GM19239 (cell line): Measurements from ENCODE around the gene OR2A42.
"Not testable (repeated sequence)": the region's sequence is repeated elsewhere in the genome, so short reads cannot be mapped to it uniquely, and the experiment has no call there.

Source experiments
- DNase-seq: peaks from one replicate; pipeline ENCODE4 v3.0.0; 2011; ENCODE audit warnings: low spot score; ENCODE audit not compliant: insufficient read length
- FAIRE-seq: peaks from 2 replicates; lab custom pipeline; 2011; peaks lifted over from hg19 to GRCh38; lab: Jason Lieb, UNC

Gene OR2A42, protein sequence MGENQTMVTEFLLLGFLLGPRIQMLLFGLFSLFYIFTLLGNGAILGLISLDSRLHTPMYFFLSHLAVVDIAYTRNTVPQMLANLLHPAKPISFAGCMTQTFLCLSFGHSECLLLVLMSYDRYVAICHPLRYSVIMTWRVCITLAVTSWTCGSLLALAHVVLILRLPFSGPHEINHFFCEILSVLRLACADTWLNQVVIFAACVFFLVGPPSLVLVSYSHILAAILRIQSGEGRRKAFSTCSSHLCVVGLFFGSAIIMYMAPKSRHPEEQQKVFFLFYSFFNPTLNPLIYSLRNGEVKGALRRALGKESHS

DNA sequence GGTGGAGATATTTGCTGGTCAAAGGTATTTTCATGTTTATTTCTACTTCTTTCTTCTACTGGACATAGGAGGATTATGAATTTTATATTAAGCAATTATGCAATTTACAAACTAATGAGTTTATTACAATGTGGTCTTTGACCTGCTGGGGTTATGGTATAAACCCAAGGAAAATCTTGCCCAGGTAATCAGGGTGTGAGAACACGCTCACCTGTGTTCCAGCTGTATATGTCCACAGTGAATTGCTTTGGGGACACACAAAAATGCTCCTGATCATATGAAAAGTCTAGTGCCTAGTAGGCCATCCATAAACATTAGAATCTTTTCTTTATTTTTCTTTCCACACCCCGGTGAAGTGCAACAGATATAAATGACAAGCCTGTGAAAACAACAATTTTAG is at the start of gene OR2A42:
TSS of gene OR2A42 (minus strand) at position 241 of the 400 bp plus-strand sequence. CDS start 6,762 bp downstream, outside the sequence.
- not testable (repeated sequence) for FAIRE-seq

DNA sequence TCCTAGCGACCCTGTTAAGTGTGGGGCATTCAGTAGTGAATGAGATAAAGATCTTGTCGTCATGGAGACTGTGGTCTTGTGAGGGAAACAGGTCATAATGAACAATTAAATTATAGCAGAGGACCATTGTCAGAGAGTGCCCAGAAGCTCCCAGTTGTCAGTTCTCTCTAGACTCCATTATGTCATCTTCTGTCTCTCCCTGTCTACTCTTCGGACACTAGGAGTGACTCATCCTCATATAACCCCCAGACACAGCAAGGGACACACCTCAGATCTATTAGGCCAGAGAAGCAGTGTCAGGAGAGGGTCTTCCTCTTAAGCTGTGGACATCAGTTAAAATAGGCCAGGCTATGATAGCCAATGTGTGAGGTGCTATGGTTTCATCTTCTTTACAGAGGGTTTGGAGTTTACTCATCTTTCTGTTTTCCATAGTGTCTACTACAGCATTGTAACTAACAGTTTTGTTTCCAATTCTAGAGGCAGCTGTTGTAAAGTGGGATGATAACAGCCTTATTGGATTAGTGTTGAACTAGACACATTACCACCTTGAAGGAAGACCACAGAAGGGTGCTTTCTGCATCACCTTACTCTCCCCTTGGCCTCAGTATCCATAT is 47.9 kb upstream of the OR2A42 start:
- DNase-seq, FAIRE-seq: not testable (repeated sequence)

More for the DNA sequence above, at the start of gene OR2A42:
- not testable (repeated sequence) for DNase-seq

- DNase-seq, FAIRE-seq: not testable (repeated sequence)
These were observed 44.3 kb upstream of the OR2A42 start for GRCh38 chr7:144283716-144284115.

GRCh38 chr7:144282490-144282889 is 43.1 kb upstream of the OR2A42 start:
- DNase-seq, FAIRE-seq: not testable (repeated sequence)

- not testable (repeated sequence) for FAIRE-seq, DNase-seq
These were observed 42.6 kb upstream of the OR2A42 start for GRCh38 chr7:144281981-144282380.

- DNase-seq, result not testable (repeated sequence)
- peak; percentile 68 for FAIRE-seq
These were observed 40.6 kb upstream of the OR2A42 start for GRCh38 chr7:144280010-144280409.

GRCh38 chr7:144275281-144275680 is 35.9 kb upstream of the OR2A42 start:
- DNase-seq, FAIRE-seq: not testable (repeated sequence)

- DNase-seq, FAIRE-seq: not testable (repeated sequence)
These were observed 29.8 kb upstream of the OR2A42 start, which contains the start of gene CTAGE8 for GRCh38 chr7:144269188-144269587. Gene CTAGE8, minus strand, starts transcription at chr7:144269288. Its CDS starts 38 bp downstream, at chr7:144269250.

DNA sequence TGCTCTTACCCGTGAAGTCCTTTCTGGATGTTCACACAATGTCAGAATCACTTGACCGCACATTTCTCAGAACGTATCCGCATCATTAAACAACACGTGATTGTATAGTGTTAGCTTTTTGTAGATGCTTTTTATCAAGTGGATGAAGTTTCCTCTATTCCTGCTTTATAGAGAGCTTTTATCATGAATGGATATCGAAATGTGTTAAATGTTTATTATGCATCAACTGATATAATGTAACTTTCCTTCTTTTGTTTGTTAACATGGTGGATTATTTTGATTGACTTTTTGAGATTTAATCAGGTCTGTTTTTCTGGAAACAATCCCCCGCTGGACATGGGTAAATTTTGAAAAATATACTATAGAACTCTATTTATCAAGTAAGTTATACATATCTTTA is 25.3 kb upstream of the OR2A42 start, which contains the start of gene OR2A7:
TSS of gene OR2A7 (minus strand) at position 101 of the 400 bp plus-strand sequence. CDS start 5,164 bp downstream, outside the sequence.
- FAIRE-seq, DNase-seq: not testable (repeated sequence)

- not testable (repeated sequence) for FAIRE-seq, DNase-seq
These were observed 22.7 kb upstream of the OR2A42 start for GRCh38 chr7:144262128-144262527.

DNA sequence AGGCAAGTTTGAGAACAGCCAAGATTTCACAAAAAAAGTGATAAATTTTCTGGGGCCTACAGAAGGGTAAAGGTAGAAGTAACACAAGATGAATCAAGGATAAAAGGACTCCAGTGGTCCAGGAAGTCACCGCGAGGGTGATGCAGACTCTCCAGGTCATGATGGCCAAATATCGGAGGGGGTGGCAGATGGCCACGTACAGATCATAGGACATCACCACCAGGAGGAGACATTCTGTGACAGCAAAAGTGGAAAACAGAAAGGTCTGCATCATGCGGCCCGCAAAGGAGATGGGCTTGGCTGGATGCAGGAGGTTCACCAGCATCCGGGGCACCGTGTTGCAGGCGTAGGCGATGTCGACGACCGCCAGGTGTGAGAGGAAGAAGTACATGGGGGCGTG is 19.7 kb upstream of the OR2A42 start:
- not testable (repeated sequence) for DNase-seq, FAIRE-seq

DNA sequence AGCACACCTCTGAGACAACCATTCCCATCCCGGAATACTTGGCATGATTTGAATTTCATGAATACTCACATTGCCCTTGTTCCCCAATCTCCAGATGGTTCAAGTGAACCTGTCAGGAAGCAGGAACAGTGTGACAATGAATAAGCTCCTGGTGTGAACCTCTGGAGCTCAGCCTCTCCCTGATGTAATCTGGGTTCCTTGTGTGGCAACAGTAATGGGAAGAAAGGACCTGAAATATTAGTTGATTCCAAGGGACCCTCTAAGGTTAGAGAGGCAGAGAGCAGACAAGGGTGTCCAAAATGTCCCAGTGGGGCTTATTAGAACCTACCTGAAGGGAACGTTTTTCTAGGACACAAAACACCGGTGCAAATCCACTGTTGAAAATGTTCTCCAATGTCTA is 16.7 kb upstream of the OR2A42 start:
- FAIRE-seq, result no peak
- no peak for DNase-seq

DNA sequence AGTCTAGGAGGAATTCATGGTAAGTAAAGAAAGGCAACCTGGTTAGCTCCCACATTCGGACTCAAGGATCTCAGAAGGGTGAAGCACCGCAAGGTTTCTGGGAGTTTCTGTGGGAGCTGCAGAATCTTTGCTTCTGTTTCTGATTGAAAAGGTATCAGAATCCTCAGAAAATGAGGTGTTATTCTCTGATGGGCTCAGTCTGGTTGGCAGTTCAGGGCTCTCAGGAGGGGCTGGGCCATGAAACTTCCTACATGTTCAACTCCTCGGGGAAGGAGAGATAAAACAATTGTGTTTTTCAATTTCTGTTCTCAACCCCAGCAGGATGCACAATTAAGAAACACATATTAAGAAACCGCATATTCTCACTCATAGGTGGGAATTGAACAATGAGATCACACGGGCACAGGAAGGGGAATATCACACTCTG is 16.1 kb upstream of the OR2A42 start:
- DNase-seq (no peak), FAIRE-seq (no peak)

GRCh38 chr7:144252307-144252706 is 12.9 kb upstream of the OR2A42 start:
- FAIRE-seq, DNase-seq: not testable (repeated sequence)

- not testable (repeated sequence) for FAIRE-seq, DNase-seq
These were observed 8.4 kb upstream of the OR2A42 start for GRCh38 chr7:144247674-144248330.

- FAIRE-seq, DNase-seq: not testable (repeated sequence)
These were observed 7.6 kb upstream of the OR2A42 start for GRCh38 chr7:144246967-144247366.

- DNase-seq, FAIRE-seq: not testable (repeated sequence)
These were observed 6.0 kb upstream of the OR2A42 start for GRCh38 chr7:144245372-144245771.

DNA sequence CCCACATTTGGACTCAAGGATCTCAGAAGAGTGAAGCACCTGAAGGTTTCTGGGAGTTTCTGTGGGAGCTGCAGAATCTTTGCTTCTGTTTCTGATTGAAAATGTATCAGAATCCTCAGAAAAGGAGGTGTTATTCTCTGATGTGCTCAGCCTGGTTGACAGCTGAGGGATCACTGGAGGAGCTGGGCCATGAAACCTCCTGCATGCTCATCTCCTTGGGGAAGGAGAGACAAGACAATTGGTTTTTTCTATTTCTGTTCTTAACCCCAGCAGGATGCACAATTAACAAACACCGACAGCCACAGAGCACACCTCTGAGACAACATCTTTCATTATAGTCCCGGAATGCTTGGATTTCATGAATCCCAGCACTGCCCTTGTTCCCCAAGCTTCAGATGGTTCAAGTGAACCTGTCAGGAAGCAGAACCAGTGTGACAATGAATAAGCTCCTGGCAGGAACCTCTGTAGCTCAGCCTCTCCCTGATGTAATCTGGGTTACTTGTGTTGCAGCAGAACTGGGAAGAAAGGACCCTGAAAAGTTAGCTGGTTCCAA is 799 bp downstream of the OR2A42 start:
- FAIRE-seq, DNase-seq: not testable (repeated sequence)

DNA sequence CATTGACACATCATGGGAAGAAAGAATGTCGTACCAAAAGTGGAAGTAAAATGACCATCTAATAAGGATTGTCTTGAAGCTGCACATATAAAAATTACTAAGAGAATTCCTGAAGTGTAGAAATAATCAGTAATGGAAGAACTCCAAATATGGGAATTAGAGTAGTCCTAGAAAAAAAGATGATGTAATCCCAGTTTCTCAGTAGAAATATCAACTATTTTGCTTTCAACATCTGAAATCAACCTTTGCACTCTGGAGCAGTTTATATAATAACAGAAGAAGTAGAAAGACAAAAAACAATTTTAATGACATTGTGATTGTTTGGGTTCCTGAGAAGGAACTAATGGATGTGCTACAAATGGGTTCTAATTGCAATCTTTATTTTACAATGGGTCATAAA is 6.4 kb downstream of the OR2A42 start:
- not testable (repeated sequence) for DNase-seq, FAIRE-seq

DNA sequence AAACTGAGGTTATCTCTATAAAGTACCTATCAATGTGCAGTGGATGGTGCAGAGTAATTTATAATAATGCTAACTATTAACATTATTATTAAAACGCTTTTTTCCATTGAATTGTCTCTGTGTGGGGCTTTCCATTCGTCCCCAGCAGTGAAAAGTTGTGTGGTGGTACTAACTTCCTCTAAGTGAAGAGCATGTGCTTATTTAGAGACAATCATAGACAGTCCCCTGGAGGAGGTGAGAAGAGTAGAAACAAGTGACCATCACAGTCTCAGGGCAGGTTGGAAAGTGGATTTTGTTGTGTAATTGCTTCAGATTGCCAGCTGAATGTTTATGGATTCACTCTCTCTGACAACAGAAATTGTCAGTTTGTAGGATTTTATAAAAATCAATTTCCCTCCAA is 8.4 kb downstream of the OR2A42 start:
- not testable (repeated sequence) for DNase-seq, FAIRE-seq
